Measurements from ENCODE around the gene PPP1R16B.
"Not testable (repeated sequence)": the region's sequence is repeated elsewhere in the genome, so short reads cannot be mapped to it uniquely, and the experiment has no call there.

GRCh38 chr20:38813574-38813962 is 8.1 kb downstream of the PPP1R16B start:
- not testable (repeated sequence) for TF ChIP-seq CTCF, POLR2A (IDR thresholded peaks at IDR 0.05)

Data from ovary (tissue), 3 donors.